HepG2 (cell line): ENCODE results near the gene CENPB. TPM values are rescaled to one million over a fixed set of nuclear protein-coding genes. Genes with fewer than 3 reads are reported as not detected.

Source experiments
- FOXP1 ChIP-seq, 2 experiments: fragments of 450-650 bp in 1 of 2; IDR thresholded peaks; 2 replicates each; pipeline ENCODE4 v1.6.1; 2017 to 2018; ENCODE audit warnings: antibody characterized with exemption in 1 of 2
- NFE2L2 ChIP-seq: fragments of 150-350 bp; IDR thresholded peaks from 2 replicates; pipeline ENCODE4 v1.6.1; 2014; ENCODE audit warnings: low read length
- SCMH1 ChIP-seq: sonication (generic); formaldehyde crosslinking; IDR thresholded peaks from 2 replicates; pipeline ENCODE4 v1.9.0; 2021; ENCODE audit warnings: missing genetic modification reagents, mild to moderate bottlenecking, borderline replicate concordance
- SOX13 ChIP-seq, 3 experiments: fragments of 450-650 bp in 1 of 3; sonication (generic) in 1 of 3; formaldehyde crosslinking in 1 of 3; IDR thresholded peaks in 2 of 3; conservative IDR thresholded peaks in 1 of 3; 2 replicates each; pipeline versions ENCODE4 v1.5.0 to v1.6.1; 2016 to 2020; ENCODE audit warnings: antibody characterized with exemption in 1 of 3, mild to moderate bottlenecking in 1 of 3, missing compliant biosample characterization in 1 of 3, missing genetic modification reagents in 1 of 3, moderate library complexity in 1 of 3
- ZNF530 ChIP-seq: sonication (generic); formaldehyde crosslinking; IDR thresholded peaks from 2 replicates; pipeline ENCODE4 v1.5.0; 2020; ENCODE audit warnings: low read depth, mild to moderate bottlenecking, missing genetic modification reagents
- ZNF562 ChIP-seq: sonication (generic); formaldehyde crosslinking; IDR thresholded peaks from 2 replicates; pipeline ENCODE4 v1.8.0; 2022; ENCODE audit warnings: missing genetic modification reagents, borderline replicate concordance
- ZNF619 ChIP-seq: sonication (generic); formaldehyde crosslinking; IDR thresholded peaks from 2 replicates; pipeline ENCODE4 v1.4.0; 2020; ENCODE audit warnings: mild to moderate bottlenecking, missing genetic modification reagents
- ZSCAN30 ChIP-seq: sonication (generic); formaldehyde crosslinking; IDR thresholded peaks from 2 replicates; pipeline ENCODE4 v1.5.0; 2020; ENCODE audit warnings: mild to moderate bottlenecking, missing genetic modification reagents
- polyA plus RNA-seq, 8 experiments: library from polyadenylated mRNA; depleted of rRNA in 3 of 8; stranded (reverse) in 7 of 8; unstranded in 1 of 8; fragments of >200 nt; fragmentation: Illumina TruSeq in 4 of 8; extraction: Trizol in 4 of 8; gene quantifications; 2 replicates each; pipeline versions ENCODE4 v1.2.1 to v1.2.3, GENCODE V29; 2011 to 2016; ENCODE audit warnings: low read depth in 4 of 8, missing spikeins in 1 of 8, mixed read lengths in 1 of 8; ENCODE audit not compliant: insufficient read depth in 1 of 8
- total RNA-seq, 5 experiments: library from RNA; depleted of rRNA; stranded (reverse); fragments of >200 nt; fragmentation: Illumina TruSeq; extraction: Trizol; gene quantifications; 2 replicates each; pipeline ENCODE4 v1.2.3, GENCODE V29; 2016; ENCODE audit warnings: low read depth in 1 of 5
- TF ChIP-seq, protein P1 (sequence below): sonication (generic); formaldehyde crosslinking; IDR thresholded peaks from 2 replicates; pipeline ENCODE4 v1.9.0; 2021; ENCODE audit warnings: missing genetic modification reagents, borderline replicate concordance
- TF ChIP-seq, protein P2 (sequence below): sonication (generic); formaldehyde crosslinking; IDR thresholded peaks from 2 replicates; pipeline ENCODE4 v1.4.0; 2020; ENCODE audit warnings: missing genetic modification reagents
- TF ChIP-seq, protein P3 (sequence below): IDR thresholded peaks from 2 replicates; pipeline ENCODE4 v1.6.1; 2012; ENCODE audit warnings: low read depth, low read length, improper control_type of control experiment
- TF ChIP-seq, protein P4 (sequence below): sonication (generic); formaldehyde crosslinking; IDR thresholded peaks from 2 replicates; pipeline ENCODE4 v1.8.0; 2022; ENCODE audit warnings: missing genetic modification reagents, mild to moderate bottlenecking, moderate library complexity, borderline replicate concordance
- TF ChIP-seq, protein P5 (sequence below), 2 experiments: sonication (generic) in 1 of 2; formaldehyde crosslinking in 1 of 2; IDR thresholded peaks; 2 replicates each; pipeline versions ENCODE4 v1.4.0 to v1.6.1; 2018 to 2020; ENCODE audit warnings: missing genetic modification reagents in 2 of 2, borderline replicate concordance in 1 of 2, low read depth in 1 of 2, mild to moderate bottlenecking in 1 of 2, missing biosample characterization in 1 of 2
- TF ChIP-seq, protein P6 (sequence below): sonication (generic); formaldehyde crosslinking; IDR thresholded peaks from 2 replicates; pipeline ENCODE4 v1.8.0; 2022; ENCODE audit warnings: mild to moderate bottlenecking, missing genetic modification reagents, moderate library complexity

CENPB gene
- total and polyA plus RNA-seq, 2 of the 13 experiments (the other 11 are each of a cell fraction or from before 2014, with no cell fraction given) = 10.4 to 54.5 TPM

DNA sequence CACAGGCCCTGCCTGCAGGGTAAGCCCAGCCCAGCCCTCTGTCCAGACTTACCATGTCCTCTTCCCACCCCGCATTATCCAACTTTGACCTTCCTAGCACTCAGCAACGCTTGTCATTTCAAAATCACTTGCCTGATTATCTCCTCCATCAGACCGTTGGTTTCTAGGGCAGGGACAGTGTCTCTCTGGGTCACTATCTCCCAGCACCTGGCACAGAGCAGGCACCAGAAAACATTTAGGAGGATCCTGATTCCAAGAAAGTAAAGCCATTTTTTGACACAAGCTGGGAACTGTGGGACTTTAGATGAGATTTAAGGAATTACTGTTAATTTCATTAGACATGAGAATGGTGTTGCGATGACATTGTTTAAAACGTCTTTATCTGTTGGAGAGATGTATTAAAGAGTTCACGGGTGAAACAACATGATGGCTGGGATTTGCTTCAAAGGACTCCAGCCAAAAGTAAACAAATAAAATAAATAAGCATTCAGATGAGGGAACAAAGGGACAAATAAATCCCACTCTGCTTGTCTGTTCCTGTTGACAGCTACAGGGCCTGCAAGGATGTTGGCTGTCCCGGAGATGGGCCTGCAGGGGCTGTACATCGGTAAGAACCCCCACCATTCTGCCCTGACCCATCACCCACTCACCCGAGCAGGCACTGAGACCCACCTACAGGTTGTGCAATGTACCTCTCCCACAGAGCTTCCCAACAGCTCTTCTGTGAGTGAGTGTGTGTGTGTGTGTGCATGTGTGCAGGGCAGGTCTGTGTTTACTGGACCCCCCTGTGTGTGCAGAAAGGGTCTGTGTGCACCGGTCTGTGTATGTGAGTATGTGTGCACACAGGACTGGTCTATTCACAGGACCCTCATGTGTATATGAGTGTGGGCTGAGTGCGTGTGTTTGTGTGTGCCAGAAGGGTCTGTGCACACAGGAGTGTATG is 48.2 kb downstream of the CENPB start (continued):
- TF ChIP-seq, protein P1, sequence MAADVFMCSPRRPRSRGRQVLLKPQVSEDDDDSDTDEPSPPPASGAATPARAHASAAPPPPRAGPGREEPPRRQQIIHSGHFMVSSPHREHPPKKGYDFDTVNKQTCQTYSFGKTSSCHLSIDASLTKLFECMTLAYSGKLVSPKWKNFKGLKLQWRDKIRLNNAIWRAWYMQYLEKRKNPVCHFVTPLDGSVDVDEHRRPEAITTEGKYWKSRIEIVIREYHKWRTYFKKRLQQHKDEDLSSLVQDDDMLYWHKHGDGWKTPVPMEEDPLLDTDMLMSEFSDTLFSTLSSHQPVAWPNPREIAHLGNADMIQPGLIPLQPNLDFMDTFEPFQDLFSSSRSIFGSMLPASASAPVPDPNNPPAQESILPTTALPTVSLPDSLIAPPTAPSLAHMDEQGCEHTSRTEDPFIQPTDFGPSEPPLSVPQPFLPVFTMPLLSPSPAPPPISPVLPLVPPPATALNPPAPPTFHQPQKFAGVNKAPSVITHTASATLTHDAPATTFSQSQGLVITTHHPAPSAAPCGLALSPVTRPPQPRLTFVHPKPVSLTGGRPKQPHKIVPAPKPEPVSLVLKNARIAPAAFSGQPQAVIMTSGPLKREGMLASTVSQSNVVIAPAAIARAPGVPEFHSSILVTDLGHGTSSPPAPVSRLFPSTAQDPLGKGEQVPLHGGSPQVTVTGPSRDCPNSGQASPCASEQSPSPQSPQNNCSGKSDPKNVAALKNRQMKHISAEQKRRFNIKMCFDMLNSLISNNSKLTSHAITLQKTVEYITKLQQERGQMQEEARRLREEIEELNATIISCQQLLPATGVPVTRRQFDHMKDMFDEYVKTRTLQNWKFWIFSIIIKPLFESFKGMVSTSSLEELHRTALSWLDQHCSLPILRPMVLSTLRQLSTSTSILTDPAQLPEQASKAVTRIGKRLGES (CRISPR knock-in tag) = no peak
- TF ChIP-seq, protein P2, sequence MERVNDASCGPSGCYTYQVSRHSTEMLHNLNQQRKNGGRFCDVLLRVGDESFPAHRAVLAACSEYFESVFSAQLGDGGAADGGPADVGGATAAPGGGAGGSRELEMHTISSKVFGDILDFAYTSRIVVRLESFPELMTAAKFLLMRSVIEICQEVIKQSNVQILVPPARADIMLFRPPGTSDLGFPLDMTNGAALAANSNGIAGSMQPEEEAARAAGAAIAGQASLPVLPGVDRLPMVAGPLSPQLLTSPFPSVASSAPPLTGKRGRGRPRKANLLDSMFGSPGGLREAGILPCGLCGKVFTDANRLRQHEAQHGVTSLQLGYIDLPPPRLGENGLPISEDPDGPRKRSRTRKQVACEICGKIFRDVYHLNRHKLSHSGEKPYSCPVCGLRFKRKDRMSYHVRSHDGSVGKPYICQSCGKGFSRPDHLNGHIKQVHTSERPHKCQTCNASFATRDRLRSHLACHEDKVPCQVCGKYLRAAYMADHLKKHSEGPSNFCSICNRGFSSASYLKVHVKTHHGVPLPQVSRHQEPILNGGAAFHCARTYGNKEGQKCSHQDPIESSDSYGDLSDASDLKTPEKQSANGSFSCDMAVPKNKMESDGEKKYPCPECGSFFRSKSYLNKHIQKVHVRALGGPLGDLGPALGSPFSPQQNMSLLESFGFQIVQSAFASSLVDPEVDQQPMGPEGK (CRISPR knock-in tag) = peak; percentile 70
- TF ChIP-seq, protein P3, sequence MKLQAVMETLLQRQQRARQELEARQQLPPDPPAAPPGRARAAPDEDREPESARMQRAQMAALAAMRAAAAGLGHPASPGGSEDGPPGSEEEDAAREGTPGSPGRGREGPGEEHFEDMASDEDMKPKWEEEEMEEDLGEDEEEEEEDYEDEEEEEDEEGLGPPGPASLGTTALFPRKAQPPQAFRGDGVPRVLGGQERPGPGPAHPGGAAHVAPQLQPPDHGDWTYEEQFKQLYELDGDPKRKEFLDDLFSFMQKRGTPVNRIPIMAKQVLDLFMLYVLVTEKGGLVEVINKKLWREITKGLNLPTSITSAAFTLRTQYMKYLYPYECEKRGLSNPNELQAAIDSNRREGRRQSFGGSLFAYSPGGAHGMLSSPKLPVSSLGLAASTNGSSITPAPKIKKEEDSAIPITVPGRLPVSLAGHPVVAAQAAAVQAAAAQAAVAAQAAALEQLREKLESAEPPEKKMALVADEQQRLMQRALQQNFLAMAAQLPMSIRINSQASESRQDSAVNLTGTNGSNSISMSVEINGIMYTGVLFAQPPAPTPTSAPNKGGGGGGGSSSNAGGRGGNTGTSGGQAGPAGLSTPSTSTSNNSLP = 0 out of 2 replicates have a peak, but pooled peaks have one; percentile 11
- no peak for TF ChIP-seq SOX13 (IDR thresholded peaks at IDR 0.05)
- peak in 1 of 2 experiments; percentile 69; a peak in 2 of 4 replicates for TF ChIP-seq SOX13 (CRISPR knock-in tag; conservative IDR thresholded peaks at IDR 0.05 in 1 of 2, IDR thresholded peaks at IDR 0.05 in 1 of 2)
- TF ChIP-seq ZNF530 (CRISPR knock-in tag) = no peak
- TF ChIP-seq SCMH1 (CRISPR knock-in tag) = no peak
- no peak for TF ChIP-seq NFE2L2
- TF ChIP-seq FOXP1 (IDR thresholded peaks at IDR 0.05) = no peak
- TF ChIP-seq FOXP1 (CRISPR knock-in tag; IDR thresholded peaks at IDR 0.05) = peak; percentile 42; the same call in 1 of the 2 replicates
- TF ChIP-seq, protein P4, sequence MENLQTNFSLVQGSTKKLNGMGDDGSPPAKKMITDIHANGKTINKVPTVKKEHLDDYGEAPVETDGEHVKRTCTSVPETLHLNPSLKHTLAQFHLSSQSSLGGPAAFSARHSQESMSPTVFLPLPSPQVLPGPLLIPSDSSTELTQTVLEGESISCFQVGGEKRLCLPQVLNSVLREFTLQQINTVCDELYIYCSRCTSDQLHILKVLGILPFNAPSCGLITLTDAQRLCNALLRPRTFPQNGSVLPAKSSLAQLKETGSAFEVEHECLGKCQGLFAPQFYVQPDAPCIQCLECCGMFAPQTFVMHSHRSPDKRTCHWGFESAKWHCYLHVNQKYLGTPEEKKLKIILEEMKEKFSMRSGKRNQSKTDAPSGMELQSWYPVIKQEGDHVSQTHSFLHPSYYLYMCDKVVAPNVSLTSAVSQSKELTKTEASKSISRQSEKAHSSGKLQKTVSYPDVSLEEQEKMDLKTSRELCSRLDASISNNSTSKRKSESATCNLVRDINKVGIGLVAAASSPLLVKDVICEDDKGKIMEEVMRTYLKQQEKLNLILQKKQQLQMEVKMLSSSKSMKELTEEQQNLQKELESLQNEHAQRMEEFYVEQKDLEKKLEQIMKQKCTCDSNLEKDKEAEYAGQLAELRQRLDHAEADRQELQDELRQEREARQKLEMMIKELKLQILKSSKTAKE (CRISPR knock-in tag) = 0 out of 2 replicates have a peak, but pooled peaks have one; percentile 43
- no peak for TF ChIP-seq ZNF562 (CRISPR knock-in tag)
- TF ChIP-seq, protein P5, sequence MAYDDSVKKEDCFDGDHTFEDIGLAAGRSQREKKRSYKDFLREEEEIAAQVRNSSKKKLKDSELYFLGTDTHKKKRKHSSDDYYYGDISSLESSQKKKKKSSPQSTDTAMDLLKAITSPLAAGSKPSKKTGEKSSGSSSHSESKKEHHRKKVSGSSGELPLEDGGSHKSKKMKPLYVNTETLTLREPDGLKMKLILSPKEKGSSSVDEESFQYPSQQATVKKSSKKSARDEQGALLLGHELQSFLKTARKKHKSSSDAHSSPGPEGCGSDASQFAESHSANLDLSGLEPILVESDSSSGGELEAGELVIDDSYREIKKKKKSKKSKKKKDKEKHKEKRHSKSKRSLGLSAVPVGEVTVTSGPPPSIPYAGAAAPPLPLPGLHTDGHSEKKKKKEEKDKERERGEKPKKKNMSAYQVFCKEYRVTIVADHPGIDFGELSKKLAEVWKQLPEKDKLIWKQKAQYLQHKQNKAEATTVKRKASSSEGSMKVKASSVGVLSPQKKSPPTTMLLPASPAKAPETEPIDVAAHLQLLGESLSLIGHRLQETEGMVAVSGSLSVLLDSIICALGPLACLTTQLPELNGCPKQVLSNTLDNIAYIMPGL (CRISPR knock-in tag; IDR thresholded peaks at IDR 0.05; ENCODE audit: borderline replicate concordance in 1 of 2, low read depth in 1 of 2) = peak; percentile 6 to 34; a peak in 1 of 4 replicates
- TF ChIP-seq ZSCAN30 (CRISPR knock-in tag) = no peak
- TF ChIP-seq ZNF619 (CRISPR knock-in tag) = no peak
- TF ChIP-seq, protein P6, sequence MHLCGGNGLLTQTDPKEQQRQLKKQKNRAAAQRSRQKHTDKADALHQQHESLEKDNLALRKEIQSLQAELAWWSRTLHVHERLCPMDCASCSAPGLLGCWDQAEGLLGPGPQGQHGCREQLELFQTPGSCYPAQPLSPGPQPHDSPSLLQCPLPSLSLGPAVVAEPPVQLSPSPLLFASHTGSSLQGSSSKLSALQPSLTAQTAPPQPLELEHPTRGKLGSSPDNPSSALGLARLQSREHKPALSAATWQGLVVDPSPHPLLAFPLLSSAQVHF (CRISPR knock-in tag) = no peak
